H1 (cell line): Measurements from ENCODE around the gene VPS11. TPM values are rescaled to one million over a fixed set of nuclear protein-coding genes. Genes with fewer than 3 reads are reported as not detected.

Experiments used
- CHD2 ChIP-seq: IDR thresholded peaks from 2 replicates; pipeline ENCODE4 v1.6.1; 2012; ENCODE audit warnings: low read length, improper control_type of control experiment
- FOSL1 ChIP-seq: IDR thresholded peaks from 2 replicates; pipeline ENCODE4 v1.6.1; 2011; ENCODE audit warnings: mild to moderate bottlenecking, low read depth, low read length, moderate library complexity; ENCODE audit not compliant: insufficient read depth
- polyA plus RNA-seq, 7 experiments: library from polyadenylated mRNA; depleted of rRNA in 3 of 7; stranded (reverse) in 5 of 7; unstranded in 2 of 7; fragments of >200 nt in 5 of 7; fragments of 200-250 nt in 2 of 7; gene quantifications; 1 replicate in 5 of 7; 2 replicates in 1 of 7; 4 replicates in 1 of 7; pipeline versions ENCODE4 v1.2.1 to v1.2.3, GENCODE V29; 2011 to 2013; ENCODE audit warnings: missing spikeins in 2 of 7, mixed read lengths in 2 of 7
- total RNA-seq: library from RNA; stranded (reverse); fragmentation: NEBNext Ultra II Directional; extraction: Animal tissue kit (Norgen Biotek cat#: 25700); gene quantifications from 2 replicates; pipeline ENCODE4 v1.2.1, GENCODE V29; 2021

Gene VPS11
- total and polyA plus RNA-seq, 2 of the 8 experiments (the other 6 are each of a cell fraction or from before 2014, with no cell fraction given): 13.1 to 15.5 TPM

GRCh38 chr11:119042927-119043326 is 24.7 kb upstream of the VPS11 start (continued):
- TF ChIP-seq CHD2: no peak
- no peak for TF ChIP-seq FOSL1
- TF ChIP-seq, all 59 proteins: peak for 0
